Right lobe of liver (tissue), 4 donors: ENCODE results near the gene SPCS1.

Source experiments
- CTCF ChIP-seq, 4 donors: fragments of 200-600 bp in 3 of 4; fragments of 450-650 bp in 1 of 4; IDR thresholded peaks; one replicate each; pipeline versions ENCODE4 v1.5.1 to v1.8.0; 2016 to 2022; ENCODE audit warnings: antibody characterized with exemption in 4 of 4, mild to moderate bottlenecking in 2 of 4
- POLR2A ChIP-seq: fragments of 450-650 bp; IDR thresholded peaks from one replicate; pipeline ENCODE4 v1.6.1; 2017; ENCODE audit warnings: antibody characterized with exemption, mild to moderate bottlenecking
- donor health status: DM: no; HTN: no; CAD: no.
- donor health status: DM: no; HTN: no; CAD: no.
- donor health status: DM: no; HTN: yes; CAD: no.

DNA sequence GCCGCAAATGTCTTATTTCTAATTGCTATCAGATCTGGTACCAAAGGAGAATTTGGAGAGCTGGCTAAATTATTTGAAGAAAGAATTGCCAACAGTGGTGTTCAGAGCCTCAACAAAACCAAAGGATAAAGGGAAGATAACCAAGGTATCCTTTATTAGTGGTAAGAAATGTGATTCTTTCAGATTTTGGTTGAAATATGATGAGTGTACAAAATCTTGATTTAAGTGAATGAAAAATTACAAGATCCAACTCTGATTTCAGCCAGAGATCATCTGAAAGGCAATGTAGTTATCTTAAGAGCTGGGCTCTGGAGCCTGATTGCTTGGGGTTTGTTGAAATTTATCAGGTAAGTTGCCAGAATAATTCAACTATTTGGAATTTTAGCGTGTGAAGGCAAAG lies 15.3 kb upstream of the SPCS1 start:
- no peak for TF ChIP-seq CTCF (IDR thresholded peaks at IDR 0.05)
- no peak for TF ChIP-seq POLR2A
